ENCODE measurements around the gene TTC28. TPM values are rescaled to one million over a fixed set of nuclear protein-coding genes. Genes with fewer than 3 reads are reported as not detected.
"Not testable (repeated sequence)": the region's sequence is repeated elsewhere in the genome, so short reads cannot be mapped to it uniquely, and the experiment has no call there.

TTC28 gene
- total RNA-seq, 1 donor from 2014 or later, result 13.5 TPM

DNA sequence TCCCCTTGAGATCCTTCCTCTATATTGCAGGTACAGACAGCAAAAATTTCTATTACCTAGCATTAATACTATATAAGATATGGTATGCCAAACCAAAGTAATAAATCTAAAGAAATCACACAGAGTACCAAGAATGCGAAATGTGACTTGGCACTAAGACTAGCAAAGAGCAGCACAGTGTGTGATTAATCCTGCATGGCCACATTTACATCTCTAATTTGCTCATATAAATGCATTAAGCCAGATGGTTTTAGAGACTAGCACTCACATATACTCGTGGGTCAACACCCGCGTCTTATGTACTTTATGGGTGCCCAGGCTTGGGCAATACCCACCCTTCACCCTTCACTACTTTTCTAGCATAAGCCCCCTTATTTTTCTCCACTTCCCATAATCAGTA, 213.2 kb downstream of the TTC28 start:
- H3K36me3 ChIP-seq (ENCODE audit: control insufficient read depth, insufficient read depth, low read length), result no peaks in the 10 kb centered on the region
- no peak for DNase-seq (ENCODE audit: low read depth)
- H3K4me3 ChIP-seq (ENCODE audit: low read depth, low read length), result no peak overlapping the region
- H3K27me3 ChIP-seq (ENCODE audit: control insufficient read depth, insufficient read depth, low read length), result no peaks in the 10 kb centered on the region
- TF ChIP-seq, protein P1, sequence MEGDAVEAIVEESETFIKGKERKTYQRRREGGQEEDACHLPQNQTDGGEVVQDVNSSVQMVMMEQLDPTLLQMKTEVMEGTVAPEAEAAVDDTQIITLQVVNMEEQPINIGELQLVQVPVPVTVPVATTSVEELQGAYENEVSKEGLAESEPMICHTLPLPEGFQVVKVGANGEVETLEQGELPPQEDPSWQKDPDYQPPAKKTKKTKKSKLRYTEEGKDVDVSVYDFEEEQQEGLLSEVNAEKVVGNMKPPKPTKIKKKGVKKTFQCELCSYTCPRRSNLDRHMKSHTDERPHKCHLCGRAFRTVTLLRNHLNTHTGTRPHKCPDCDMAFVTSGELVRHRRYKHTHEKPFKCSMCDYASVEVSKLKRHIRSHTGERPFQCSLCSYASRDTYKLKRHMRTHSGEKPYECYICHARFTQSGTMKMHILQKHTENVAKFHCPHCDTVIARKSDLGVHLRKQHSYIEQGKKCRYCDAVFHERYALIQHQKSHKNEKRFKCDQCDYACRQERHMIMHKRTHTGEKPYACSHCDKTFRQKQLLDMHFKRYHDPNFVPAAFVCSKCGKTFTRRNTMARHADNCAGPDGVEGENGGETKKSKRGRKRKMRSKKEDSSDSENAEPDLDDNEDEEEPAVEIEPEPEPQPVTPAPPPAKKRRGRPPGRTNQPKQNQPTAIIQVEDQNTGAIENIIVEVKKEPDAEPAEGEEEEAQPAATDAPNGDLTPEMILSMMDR (IDR thresholded peaks at IDR 0.05; ENCODE audit: insufficient read depth, low read length, poor library complexity, severe bottlenecking), result no peak

DNA sequence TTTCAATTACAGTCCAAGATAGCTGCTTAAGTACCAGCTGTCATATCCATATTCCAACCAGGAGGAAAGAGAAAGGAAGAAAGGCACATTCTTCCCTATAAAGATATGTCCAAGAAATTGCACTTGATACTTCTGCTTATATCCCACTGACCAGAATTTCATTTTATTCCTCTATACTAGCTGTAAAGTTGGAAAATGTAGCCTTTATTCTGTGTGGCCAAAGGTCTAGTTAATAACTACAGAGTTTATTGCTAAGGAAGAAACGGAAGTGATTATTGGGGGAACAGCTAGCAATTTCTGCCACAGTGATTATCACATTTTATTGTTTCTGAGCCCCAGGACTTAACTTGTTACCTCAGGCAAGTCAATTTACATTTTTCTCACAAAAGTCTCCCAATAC, 213.8 kb downstream of the TTC28 start:
- no peak for DNase-seq (ENCODE audit: low read depth)
- TF ChIP-seq, protein P1 (IDR thresholded peaks at IDR 0.05; ENCODE audit: insufficient read depth, low read length, poor library complexity, severe bottlenecking), result no peak

DNA sequence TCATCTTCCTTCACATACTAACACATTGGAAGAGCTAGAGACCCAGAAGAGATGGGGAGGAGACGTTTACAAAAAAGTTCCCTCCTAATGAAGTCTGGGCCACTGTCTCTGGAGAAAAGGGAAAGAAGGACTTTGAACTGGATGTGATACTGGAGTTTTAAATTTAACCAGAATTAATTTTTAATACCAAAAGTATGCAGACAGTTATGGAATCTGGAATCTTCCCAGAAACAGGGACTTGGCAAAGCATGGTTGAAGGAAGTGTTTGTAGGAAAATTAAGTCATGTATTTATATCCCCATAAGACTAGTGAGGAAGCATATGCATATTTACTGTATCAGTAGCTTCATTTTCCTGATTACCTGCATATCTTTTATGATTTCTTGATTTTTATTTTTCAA, 215.5 kb downstream of the TTC28 start:
- Histone ChIP-seq H3K4me3 (ENCODE audit: low read depth, low read length) (no peak overlapping the region), H3K36me3 (ENCODE audit: control insufficient read depth, insufficient read depth, low read length) (no peaks in the 10 kb centered on the region), H3K27me3 (ENCODE audit: control insufficient read depth, insufficient read depth, low read length) (no peaks in the 10 kb centered on the region)
- TF ChIP-seq, protein P1 (IDR thresholded peaks at IDR 0.05; ENCODE audit: insufficient read depth, low read length, poor library complexity, severe bottlenecking), result no peak
- DNase-seq (ENCODE audit: low read depth), result no peak

More for the DNA sequence above, 213.8 kb downstream of the TTC28 start:
- Histone ChIP-seq H3K27me3 (ENCODE audit: control insufficient read depth, insufficient read depth, low read length) (no peaks in the 10 kb centered on the region), H3K36me3 (ENCODE audit: control insufficient read depth, insufficient read depth, low read length) (no peaks in the 10 kb centered on the region), H3K4me3 (ENCODE audit: low read depth, low read length) (no peak overlapping the region)

DNA sequence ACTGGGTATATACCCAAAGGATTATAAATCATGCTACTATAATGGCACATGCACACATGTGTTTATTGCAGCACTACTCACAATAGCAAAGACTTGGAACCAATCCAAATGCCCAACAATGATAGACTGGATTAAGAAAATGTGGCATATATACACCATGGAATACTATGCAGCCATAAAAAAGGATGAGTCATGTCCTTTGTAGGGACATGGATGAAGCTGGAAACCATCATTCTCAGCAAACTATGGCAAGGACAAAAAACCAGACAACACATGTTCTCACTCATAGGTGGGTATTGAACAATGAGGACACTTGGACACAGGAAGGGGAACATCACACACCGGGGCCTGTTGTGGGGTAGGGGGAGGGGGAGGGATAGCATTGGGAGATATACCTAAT, 216.2 kb downstream of the TTC28 start:
- H3K27me3 ChIP-seq (ENCODE audit: control insufficient read depth, insufficient read depth, low read length); DNase-seq (ENCODE audit: low read depth); H3K4me3 ChIP-seq (ENCODE audit: low read depth, low read length); H3K36me3 ChIP-seq (ENCODE audit: control insufficient read depth, insufficient read depth, low read length): not testable (repeated sequence)

DNA sequence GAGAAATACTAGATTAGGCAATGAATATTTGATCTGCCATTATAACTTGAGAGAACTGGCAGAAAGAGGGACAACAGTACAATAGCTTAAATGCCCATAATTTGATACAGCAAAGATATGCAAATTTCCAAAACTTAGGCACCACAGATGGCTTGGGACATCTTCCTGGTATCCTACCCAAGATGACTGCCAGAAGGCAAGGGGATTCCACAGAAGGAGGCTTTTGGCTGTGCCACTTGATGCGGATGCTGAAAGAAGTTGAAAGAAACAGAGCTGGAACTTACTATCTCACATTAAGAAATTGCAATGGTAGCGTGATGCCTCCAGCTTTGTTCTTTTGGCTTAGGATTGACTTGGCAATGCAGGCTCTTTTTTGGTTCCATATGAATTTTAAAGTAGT, 216.7 kb downstream of the TTC28 start:
- TF ChIP-seq, protein P1 (IDR thresholded peaks at IDR 0.05; ENCODE audit: insufficient read depth, low read length, poor library complexity, severe bottlenecking), result no peak
- H3K36me3 ChIP-seq (ENCODE audit: control insufficient read depth, insufficient read depth, low read length), result no peaks in the 10 kb centered on the region
- DNase-seq (ENCODE audit: low read depth), result no peak
- no peak overlapping the region for H3K4me3 ChIP-seq (ENCODE audit: low read depth, low read length)
- no peaks in the 10 kb centered on the region for H3K27me3 ChIP-seq (ENCODE audit: control insufficient read depth, insufficient read depth, low read length)

DNA sequence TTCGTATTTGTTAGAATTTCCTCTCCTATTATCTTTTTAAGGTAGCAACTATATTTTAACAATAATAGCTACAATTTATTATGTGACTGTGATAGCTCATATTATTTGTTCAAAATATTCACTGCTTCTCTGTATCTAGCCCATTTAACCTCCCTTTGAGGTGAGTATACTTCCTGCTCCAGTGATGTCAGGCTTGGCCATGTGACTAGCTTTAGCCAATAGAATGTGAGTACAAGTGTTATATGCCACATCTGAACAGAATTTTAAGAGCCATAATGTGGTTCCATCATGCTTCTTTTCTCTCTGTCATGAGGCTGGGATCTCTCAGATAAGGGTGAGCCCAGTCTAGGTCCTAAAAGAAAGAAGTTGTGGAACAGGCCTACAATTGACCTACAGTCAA, 217.6 kb downstream of the TTC28 start:
- Histone ChIP-seq H3K27me3 (ENCODE audit: control insufficient read depth, insufficient read depth, low read length) (no peaks in the 10 kb centered on the region), H3K36me3 (ENCODE audit: control insufficient read depth, insufficient read depth, low read length) (no peaks in the 10 kb centered on the region), H3K4me3 (ENCODE audit: low read depth, low read length) (no peak overlapping the region)
- TF ChIP-seq, protein P1 (IDR thresholded peaks at IDR 0.05; ENCODE audit: insufficient read depth, low read length, poor library complexity, severe bottlenecking), result no peak
- no peak for DNase-seq (ENCODE audit: low read depth)
